CD4-positive, alpha-beta T cell treated with Interleukin-21 for 1 hour (primary cell): ENCODE measurements around the gene ROCK1.

Source experiments
- DNase-seq: peaks from one replicate; pipeline ENCODE4 v3.0.0-alpha.2; 2020

Gene ROCK1

DNA sequence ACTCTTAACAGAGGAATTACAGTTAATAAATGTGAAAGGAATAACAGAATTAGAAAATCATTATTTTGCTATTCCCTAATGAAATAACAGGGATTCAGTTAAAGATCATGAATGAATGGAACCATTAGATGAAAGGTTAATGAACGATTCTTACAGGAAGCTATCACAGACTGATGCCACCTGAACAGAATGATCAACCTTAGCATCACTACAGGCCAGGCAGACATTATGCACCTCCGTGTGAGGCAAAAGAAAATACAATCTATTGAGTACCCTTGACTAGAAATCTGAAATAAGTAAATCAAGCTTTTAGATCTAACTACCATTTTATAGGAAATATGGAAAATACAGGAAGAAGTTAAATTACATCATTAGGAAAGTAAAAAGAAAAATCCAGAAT lies 10.4 kb downstream of the ROCK1 start:
- DNase-seq: no peak

DNA sequence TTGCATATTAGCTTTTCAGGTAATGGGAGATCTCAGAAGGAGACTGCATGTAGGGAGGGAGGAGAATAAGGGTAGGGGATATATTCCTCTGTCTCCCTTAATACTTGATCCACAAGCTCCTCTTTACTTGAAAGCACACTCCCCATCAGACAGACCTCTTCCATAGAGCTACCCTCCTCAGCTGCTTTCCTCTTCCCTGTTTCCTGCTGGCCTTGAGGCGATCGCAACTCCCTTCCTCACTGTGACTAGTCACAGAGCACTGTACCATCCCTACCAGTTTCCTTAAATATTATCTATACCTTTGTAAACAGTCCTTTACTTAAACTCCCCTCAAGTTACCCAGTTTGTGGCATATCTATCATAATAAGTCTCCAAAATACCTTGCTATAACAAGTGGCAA lies 10.9 kb downstream of the ROCK1 start:
- no peak for DNase-seq

DNA sequence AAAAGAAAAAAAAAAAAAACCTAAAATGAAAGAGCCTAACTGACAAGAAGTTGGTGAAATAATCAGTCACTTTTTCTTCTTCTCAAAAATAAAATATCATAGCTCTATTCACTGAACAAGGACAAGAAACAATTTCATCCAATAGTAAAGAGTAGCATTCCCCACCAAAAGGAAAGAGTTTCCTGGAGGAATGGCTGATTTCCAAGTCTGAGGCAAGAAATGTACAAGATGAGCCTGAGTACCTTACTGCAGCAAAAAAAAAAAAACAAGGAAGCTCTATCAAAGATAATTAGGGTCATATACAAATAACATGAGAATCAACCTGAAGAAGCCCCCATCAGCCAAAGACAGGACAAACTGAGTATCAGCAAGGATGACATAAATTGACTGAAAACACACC lies 11.5 kb downstream of the ROCK1 start:
- DNase-seq: no peak

DNA sequence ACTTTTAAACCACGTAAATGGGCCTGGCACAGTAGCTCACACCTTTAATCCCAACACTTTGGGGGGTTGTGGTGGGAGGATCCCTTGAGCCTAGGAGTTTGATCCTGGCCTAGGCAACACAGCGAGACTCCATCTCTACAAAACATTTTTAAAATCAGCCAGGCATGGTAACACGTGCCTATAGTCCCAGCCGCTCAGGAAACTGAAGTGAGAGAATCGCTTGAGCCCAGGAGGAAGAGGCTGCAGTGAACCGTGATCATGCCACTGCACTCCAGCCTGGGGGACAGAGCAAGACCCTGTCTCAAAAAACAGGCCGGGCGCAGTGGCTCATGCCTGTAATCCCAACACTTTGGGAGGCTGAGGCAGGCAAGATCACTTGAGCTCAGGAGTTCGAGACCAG lies 12.2 kb downstream of the ROCK1 start:
- DNase-seq: no peak

DNA sequence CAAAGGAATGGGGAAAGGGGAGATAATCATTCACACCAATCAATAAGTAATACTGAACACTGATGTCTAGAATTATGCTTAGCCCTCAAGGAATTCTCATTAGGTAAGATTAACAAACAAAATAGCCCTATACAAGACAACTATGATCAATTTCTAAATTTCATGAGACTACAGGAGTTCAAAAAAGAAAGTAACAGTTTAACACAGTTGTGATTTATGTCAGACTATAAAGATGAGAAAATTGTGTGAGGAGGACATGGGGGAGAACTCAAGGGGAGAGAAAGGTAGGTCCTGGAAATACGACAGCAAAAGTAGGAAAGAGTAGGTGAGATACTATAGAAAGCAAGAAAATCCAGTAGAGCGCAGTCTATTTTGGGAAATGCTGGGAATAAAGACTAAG lies 14.9 kb downstream of the ROCK1 start:
- no peak for DNase-seq

DNA sequence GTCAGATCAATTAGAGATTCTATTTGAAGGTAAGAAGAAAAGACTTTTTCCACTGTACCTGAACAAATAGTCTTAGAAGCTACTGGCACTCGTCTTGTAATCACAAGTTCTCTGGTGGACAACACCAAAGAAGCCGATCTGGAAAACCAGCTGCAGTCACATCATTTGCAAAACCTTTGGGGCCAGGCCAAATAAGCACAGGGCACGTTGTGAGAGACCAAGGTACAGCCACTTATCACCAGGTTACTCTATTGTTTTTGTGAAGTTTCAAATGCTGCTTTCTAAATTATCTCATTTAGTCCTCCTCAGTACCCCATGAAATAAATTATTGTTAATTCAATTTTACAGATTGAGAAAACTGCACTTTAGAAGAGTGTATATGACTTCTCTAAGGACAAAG lies 18.5 kb downstream of the ROCK1 start:
- DNase-seq: no peak

DNA sequence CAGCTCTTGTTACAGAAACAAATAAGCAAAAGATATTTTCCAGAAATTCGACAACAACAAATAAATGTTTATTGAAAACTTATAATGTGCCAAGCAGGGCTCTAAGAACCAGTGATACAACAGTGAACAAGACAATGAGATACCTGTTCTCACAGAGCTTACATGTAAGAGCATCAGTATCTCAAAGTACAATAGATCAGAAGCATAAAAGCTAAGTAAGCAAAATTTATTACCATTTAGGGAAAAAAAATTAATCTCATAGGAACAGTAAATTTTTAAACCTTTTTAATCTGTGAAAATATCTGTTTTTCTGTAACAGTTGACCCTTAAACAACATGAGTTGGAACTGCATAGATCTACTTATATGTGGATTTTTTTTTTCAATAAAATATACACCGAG lies 20.9 kb downstream of the ROCK1 start:
- DNase-seq: no peak

DNA sequence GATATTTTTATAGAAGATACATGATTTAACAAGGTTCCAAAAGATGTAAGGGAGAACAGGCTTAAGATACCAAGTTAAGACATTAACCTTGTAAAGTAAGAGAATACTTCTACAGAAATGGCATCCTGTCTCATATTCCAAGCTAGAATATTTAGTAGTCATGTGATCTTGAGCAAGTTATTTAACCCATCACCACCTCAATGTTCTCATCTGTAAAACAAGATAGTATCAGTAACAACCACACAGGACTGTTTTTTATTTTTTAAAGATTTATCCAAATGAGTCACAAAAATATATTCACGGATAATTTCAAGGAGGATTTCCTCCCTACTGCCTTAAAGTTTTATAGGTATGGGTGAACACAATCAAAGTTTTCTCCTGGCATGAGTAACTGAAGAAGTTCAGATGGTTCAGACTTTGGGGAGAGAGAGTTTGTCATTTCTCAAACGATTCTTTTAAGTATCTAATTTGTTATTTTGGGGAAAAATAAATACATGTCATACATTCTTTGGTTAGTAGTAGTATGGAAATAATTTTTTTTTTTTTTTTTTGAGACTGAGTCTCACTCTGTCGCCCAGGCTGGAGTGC lies 25.9 kb downstream of the ROCK1 start:
- no peak for DNase-seq

DNA sequence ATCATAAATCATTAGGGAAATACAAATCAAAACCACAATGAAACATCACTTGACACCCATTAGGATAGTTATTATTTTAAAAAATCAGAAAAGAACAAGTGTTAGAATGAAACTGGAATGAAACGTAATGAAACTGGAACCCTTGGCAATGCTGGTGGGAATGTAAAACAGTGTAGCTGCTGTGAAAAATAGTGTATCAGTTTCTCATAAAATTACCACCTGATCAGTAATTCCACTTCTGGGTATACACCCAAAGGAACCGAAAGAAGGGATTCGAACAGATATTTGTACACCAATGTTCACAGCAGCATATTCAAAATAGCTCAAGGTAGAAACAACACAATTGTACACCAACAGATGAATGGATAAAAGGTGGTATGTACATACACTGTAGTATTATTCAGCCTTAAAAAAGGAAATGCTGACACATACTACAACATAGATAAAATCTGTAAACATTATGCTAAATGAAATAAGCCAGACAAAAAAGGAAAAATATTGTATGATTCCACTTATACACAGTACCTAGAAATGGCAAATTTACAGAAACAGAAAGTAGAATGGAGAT lies 27.0 kb downstream of the ROCK1 start:
- DNase-seq: no peak

DNA sequence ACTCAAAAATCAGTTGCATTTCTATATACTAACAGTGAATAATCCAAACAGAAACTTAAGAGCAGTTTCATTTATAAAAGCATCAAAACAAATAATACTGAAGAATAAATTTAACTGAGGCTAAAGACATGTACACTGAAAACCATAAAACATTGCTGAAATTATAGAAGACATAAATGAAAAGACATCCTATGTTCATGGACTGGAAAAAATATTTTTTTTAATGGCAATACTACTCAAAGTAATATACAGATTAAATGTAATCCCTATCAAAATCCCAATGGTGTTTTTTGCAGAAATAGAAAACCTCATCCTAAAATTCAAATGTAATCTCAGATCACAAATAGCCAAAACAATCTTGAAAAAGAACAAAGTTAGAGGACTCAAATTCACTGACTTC lies 28.6 kb downstream of the ROCK1 start:
- no peak for DNase-seq

DNA sequence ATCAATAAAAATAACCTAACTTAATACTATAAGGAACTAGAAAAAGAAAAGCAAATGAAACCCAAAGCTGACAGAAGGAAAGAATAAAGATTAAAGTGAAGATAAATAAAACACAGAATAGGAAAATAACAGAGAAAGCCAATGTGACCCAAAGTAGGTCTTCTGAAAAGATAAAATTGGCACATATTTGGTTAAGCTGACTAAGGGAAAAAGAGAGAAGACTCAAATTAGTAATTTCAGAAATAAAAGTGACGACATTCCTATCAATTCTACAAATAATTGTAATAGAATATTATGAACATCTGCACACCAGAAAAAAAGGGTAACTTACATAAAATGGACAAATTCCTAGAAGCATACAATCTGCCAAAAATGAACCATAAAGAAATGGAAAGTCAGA lies 30.2 kb downstream of the ROCK1 start:
- no peak for DNase-seq

DNA sequence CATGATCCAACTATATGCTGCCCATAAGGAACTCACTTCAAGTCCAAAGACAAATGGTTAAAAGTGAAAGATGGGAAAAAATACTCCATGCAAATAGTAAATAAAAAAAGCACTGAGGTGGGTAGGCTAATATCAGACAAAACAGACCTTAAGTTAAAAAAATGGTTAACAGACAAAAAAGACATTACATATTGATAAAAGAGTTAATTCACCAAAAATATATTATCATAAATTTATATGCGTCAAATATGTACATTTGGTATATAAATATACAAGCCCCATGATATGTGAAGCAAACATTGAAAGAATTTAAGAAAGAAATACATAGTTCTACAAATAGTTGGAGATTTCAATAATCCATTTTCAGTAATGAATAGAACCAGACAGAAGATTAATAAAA lies 31.0 kb downstream of the ROCK1 start:
- DNase-seq: no peak

DNA sequence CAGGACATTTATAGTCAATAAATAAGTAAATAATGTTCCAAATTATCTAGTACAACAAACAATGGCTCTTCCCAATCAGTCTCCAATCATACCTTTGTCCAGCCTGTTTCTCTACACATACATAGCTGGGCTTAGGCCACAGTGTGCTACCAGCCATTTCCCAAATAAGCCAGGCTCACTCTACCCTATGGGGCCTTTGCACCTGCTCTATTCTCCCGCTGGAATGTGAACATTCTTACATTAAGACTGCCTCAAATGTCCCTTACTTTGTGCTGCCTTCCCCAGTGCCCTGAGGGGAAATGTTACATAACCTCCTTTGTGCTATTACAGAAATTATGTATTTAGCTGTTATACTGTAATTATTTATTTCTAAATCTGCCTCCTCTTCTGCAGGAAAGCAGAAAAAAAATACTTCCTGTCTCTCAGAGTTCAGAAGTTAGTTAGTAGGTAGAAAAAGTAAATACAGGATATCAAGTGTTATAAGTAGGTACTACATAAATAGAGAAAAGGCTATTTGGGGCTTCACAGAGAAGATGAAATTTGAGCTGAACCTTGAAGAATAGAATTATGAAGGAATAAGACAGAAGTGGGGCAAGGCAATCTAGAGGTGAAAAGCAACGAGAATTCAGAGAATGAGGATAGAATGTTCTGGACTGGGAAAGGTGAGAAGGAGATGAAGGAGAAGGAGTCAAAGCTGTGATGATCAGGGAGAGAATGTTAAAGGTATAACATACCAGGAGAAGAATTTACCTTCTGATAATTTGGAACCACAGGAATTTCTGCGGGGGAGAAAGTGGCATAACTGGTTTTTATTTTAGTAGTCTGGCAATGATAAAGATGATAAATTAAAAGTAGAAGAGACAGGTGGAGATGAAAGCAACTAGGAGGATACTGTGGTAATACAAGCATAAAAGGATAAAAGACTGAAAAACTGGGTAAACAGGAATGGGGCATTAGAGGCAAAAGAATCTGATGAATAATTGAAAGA lies 37.0 kb downstream of the ROCK1 start:
- DNase-seq: no peak

DNA sequence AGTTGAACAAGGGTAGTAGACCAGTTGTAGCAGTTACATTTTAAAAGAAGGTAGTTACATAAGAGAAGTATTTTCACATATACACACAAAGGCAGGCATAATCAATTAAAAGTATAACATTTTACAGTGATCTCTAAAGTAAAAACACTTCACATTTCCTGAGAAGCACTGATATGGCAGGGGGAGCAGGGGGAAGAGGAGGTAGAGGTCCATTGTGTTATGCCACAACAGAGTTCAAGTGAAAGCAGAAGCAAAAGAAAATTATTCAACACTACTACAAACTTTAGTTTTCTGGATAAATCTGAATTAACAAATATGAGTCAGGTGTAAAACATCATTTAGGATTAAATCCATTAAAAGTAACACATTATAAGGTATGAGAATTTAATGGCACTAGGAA lies 38.4 kb downstream of the ROCK1 start:
- DNase-seq: no peak

DNA sequence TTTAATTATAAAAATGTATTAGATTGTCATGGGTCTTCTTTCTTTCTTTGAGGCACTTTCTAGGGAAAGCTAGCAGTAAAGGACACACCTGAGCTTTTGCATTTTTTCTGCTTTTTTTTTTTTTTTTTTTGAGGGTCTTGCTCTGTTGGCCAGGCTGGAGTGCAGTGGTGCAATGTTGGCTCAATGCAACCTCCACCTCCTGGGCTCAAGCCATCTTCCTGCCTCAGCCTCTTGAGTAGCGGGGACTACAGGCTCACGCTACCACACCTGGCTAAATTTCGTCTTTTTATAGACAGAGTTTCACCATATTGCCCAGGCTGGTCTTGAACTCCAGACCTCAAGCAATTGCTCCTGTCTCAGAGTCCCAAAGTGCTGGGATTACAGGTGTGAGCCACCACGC lies 40.5 kb downstream of the ROCK1 start:
- no peak for DNase-seq

DNA sequence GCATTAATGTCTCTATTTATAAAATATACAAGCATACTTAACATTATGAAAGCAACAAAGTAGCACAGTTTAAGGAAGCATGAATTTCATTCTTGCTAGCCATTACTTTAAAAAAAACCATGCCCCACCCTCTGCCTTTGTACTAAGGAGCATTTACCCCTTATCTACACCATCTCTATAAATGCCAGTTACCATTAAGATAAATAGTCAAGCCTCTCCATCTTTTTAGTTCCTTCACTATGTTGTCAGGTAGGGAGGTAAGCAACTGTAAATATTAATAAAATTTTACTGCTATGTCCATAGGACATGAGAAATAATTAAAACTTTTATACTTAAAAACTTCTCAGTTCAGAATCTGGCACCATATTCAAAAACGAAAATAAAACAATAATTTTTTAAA lies 42.1 kb downstream of the ROCK1 start:
- DNase-seq: no peak

DNA sequence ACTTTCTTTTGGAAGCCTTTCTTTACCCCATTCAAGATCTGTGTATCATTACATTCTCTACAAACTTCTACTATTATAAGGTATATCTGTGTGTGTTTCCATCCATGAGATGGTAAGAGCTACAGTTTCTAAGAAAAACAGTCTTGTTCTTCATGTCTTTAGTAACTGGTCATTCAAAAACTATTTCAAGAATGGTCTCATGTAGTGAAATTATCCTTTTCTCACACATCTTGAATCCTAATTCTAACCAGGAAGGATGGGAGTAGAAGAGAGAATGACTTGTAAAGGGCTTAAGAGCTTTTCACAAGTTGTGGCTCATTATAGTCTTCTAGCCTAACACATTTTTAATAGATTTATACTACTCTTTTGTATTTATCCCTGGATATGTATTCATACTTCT lies 47.3 kb downstream of the ROCK1 start:
- DNase-seq: no peak

DNA sequence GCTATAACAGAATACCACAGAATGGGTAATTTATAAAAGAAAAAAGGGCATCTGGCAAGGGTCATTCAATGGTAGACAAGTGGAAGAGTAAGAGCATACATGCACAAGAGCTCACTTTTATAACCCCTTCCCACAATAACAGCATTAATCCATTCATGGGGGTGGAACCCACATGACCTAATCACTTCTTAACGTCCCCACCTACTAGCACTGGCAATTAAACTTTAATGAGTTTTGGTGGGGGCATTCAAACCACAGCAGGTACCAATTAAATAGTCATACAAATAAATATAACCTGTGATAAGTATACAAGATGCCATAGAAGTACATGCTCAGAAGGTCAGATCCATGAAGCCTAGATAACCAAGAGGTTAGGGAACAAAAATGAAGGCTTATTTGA lies 48.6 kb downstream of the ROCK1 start:
- no peak for DNase-seq

DNA sequence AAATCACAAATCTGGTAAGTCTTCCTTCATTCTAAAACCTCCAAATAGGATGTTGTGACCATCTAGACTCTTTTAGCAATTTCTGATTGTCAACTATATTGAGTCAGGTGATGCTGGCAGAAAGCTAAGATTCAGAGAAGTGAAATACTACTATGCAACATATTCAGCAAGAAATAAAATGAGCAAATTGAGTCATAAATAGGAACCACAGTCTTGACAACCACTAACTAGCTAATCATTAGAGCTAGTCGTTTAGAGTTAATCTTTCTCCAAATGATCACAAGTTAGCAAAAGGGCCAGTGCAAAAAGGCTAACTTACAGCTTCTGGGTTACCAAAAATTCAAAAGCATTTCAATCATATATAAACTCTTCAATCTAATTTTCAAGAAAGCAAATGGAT lies 54.5 kb downstream of the ROCK1 start:
- DNase-seq: no peak

DNA sequence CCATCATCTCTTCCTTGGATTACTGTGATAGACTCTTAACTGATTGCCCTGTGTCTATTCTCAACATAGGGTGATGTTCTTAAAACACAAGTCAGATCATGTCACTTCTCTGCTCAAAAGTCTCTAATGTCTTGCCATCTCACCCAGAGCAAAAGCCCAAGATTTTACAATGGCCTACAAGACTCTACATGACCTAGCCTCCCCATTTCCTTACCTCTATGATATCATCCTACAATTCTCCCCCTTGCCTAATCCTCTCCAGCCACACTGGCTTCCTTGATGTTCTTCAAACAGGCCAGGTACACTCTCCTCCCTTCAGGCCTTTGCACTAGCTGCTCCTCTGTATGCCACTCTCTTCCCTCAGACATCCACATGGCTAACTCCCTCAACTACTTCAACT lies 55.1 kb downstream of the ROCK1 start:
- DNase-seq: no peak

DNA sequence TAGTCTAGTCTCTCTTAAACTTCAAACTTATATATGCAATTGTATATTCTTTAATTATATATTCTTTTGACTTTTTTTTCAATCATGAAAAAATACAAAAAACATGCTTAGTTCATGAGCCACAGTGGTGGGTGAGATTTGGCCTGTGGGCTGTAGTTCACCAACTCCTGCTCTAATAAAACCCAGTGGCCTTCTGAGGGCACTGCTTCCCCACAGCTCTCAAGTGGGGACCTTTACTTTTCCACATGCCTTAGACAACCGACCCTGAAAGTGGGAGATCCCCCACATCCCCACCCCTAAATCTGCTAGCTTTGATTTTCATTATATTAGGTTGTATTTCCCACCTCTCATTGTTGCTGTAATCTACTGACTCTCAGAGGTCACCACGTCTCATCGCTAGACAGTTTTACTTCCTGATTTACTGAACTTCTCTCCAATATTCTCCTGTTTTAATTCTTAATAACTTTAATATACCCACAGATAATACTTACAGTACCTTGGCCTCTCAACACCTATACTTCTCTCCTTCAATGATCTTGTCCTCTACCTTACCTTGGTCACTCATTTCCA lies 57.3 kb downstream of the ROCK1 start:
- DNase-seq: no peak

DNA sequence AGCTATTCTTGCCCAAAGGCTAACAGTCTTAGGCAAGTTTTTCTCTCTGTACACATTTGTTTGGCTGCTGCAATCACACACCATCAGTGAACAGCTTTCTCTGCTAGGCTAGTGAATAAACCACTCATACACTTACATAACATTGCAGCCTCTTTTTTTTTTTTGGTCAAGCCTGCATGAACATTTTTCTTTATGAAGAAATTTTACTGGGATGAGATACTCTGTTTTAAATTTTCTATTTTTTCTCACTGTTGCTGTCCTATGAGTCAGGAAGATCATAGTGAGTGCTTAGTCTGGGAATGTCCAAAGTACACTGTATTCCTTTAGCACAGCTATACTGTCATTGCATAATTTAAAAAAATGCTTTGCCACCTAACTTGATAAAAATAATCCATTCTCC lies 58.5 kb downstream of the ROCK1 start:
- DNase-seq: no peak

DNA sequence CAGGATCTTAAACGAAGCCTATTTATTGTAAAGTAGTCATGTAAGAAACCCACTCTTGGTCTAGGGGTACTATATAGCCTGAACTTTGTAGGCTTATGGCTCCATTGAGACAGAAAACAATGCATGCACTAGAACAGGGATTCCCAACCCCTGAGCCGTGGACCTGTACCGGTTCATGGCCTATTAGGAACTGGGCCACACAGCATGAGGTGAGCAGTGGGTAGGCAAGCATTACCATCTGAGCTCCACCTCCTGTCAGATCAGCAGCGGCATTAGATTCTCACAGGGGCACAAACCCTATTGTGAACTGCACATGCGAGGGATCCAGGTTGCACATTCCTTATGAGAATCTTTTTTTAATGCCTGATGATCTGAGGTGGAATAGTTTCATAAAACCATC lies 59.2 kb downstream of the ROCK1 start:
- DNase-seq: no peak

DNA sequence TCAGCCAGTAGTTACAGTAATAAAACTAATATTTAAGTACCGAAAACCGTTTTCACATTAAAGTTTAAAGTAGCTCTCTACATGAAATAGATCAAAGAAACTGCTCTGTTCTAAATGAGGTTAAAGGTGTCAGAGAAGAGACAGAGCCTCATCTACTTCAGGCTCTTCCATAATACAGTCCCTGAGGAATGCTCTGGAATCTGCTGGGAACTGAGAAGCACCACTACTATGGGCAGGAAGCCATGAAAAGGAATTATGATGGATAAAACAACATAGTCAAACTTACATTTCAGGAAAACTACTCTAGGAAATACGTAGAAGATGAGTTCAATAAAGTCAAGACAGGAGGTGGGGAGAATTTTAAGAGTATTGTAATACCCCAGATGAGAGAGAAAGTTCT lies 60.0 kb downstream of the ROCK1 start:
- no peak for DNase-seq
